ENCODE measurements around the gene UNC5A.

UNC5A gene

GRCh38 chr5:176855598-176855997 lies 45.2 kb downstream of the UNC5A start (continued):
- TF ChIP-seq MEIS1 (CRISPR knock-in tag; IDR thresholded peaks at IDR 0.05; ENCODE audit: borderline replicate concordance) (no peak), ZNF292 (tag by site-specific recombination; IDR thresholded peaks at IDR 0.05; ENCODE audit: borderline replicate concordance, low read depth) (no peak), ZNF571 (tag by site-specific recombination; IDR thresholded peaks at IDR 0.05) (no peak), ZNF266 (tag by site-specific recombination; IDR thresholded peaks at IDR 0.05; ENCODE audit: low read depth) (no peak), KLF16 (tag by site-specific recombination; IDR thresholded peaks at IDR 0.05) (no peak), ZNF837 (tag by site-specific recombination; IDR thresholded peaks at IDR 0.05) (no peak), YY1 (tag by site-specific recombination; IDR thresholded peaks at IDR 0.05) (no peak), ZNF391 (tag by site-specific recombination; IDR thresholded peaks at IDR 0.05; ENCODE audit: borderline replicate concordance, low read depth) (no peak), ZFHX2 (tag by site-specific recombination; conservative IDR thresholded peaks at IDR 0.05) (no peak)
- TF ChIP-seq, protein P1, sequence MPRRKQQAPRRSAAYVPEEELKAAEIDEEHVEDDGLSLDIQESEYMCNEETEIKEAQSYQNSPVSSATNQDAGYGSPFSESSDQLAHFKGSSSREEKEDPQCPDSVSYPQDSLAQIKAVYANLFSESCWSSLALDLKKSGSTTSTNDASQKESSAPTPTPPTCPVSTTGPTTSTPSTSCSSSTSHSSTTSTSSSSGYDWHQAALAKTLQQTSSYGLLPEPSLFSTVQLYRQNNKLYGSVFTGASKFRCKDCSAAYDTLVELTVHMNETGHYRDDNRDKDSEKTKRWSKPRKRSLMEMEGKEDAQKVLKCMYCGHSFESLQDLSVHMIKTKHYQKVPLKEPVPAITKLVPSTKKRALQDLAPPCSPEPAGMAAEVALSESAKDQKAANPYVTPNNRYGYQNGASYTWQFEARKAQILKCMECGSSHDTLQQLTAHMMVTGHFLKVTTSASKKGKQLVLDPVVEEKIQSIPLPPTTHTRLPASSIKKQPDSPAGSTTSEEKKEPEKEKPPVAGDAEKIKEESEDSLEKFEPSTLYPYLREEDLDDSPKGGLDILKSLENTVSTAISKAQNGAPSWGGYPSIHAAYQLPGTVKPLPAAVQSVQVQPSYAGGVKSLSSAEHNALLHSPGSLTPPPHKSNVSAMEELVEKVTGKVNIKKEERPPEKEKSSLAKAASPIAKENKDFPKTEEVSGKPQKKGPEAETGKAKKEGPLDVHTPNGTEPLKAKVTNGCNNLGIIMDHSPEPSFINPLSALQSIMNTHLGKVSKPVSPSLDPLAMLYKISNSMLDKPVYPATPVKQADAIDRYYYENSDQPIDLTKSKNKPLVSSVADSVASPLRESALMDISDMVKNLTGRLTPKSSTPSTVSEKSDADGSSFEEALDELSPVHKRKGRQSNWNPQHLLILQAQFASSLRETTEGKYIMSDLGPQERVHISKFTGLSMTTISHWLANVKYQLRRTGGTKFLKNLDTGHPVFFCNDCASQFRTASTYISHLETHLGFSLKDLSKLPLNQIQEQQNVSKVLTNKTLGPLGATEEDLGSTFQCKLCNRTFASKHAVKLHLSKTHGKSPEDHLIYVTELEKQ (tag by site-specific recombination; IDR thresholded peaks at IDR 0.05; ENCODE audit: borderline replicate concordance), result no peak
- TF ChIP-seq, protein P2, sequence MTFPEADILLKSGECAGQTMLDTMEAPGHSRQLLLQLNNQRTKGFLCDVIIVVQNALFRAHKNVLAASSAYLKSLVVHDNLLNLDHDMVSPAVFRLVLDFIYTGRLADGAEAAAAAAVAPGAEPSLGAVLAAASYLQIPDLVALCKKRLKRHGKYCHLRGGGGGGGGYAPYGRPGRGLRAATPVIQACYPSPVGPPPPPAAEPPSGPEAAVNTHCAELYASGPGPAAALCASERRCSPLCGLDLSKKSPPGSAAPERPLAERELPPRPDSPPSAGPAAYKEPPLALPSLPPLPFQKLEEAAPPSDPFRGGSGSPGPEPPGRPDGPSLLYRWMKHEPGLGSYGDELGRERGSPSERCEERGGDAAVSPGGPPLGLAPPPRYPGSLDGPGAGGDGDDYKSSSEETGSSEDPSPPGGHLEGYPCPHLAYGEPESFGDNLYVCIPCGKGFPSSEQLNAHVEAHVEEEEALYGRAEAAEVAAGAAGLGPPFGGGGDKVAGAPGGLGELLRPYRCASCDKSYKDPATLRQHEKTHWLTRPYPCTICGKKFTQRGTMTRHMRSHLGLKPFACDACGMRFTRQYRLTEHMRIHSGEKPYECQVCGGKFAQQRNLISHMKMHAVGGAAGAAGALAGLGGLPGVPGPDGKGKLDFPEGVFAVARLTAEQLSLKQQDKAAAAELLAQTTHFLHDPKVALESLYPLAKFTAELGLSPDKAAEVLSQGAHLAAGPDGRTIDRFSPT (tag by site-specific recombination; IDR thresholded peaks at IDR 0.05), result no peak

DNA sequence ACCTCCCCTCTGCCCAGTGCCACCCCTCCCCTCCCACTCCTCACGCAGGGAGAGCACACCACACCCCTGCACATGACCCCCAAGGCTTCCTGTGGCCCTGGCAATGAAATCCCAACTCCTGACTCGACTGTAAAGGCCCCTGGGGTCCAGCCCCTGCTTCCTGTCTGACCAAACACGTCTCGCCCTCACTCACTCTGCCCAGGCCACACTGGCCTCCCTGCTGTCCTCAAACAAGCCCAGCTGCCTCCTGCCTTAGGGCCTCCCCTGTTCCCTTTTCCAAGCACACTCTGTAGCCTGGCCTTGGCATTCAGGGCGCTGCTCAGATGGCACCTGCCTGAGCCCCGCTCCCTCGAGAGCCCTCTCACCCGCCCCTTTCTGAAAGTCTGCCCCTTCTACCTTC lies 46.4 kb downstream of the UNC5A start:
- Histone ChIP-seq H3K9me3 (ENCODE audit: control insufficient read depth, insufficient read depth, low read depth, low read length) (no peaks in the 10 kb centered on the region), H3K27ac (ENCODE audit: extremely low read depth, low read depth, low read length) (no peak overlapping the region), H3K4me3 (ENCODE audit: low read depth, low read length) (no peak overlapping the region), H3K36me3 (ENCODE audit: control insufficient read depth in 2 of 2, insufficient read depth in 1 of 2, low read length in 2 of 2) (no peaks in the 10 kb centered on the region), H3K4me1 (ENCODE audit: control insufficient read depth, insufficient read depth, low read length) (no peaks in the 10 kb centered on the region)
- POLR2A ChIA-PET, result no interaction called here
- CTCF ChIA-PET, result no interaction called here
- TF ChIP-seq, protein P3, sequence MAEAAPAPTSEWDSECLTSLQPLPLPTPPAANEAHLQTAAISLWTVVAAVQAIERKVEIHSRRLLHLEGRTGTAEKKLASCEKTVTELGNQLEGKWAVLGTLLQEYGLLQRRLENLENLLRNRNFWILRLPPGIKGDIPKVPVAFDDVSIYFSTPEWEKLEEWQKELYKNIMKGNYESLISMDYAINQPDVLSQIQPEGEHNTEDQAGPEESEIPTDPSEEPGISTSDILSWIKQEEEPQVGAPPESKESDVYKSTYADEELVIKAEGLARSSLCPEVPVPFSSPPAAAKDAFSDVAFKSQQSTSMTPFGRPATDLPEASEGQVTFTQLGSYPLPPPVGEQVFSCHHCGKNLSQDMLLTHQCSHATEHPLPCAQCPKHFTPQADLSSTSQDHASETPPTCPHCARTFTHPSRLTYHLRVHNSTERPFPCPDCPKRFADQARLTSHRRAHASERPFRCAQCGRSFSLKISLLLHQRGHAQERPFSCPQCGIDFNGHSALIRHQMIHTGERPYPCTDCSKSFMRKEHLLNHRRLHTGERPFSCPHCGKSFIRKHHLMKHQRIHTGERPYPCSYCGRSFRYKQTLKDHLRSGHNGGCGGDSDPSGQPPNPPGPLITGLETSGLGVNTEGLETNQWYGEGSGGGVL (tag by site-specific recombination; IDR thresholded peaks at IDR 0.05), result no peak
- TF ChIP-seq YY1 (tag by site-specific recombination; IDR thresholded peaks at IDR 0.05) (no peak), ZNF211 (tag by site-specific recombination; IDR thresholded peaks at IDR 0.05; ENCODE audit: low read depth) (no peak), ZNF138 (tag by site-specific recombination; IDR thresholded peaks at IDR 0.05; ENCODE audit: borderline replicate concordance) (no peak)
- TF ChIP-seq, protein P2 (tag by site-specific recombination; IDR thresholded peaks at IDR 0.05), result no peak
